Measurements from ENCODE around the gene TFPT. TPM values are rescaled to one million over a fixed set of nuclear protein-coding genes. Genes with fewer than 3 reads are reported as not detected.

TFPT gene
- 10 to 100 TPM in 2 of 4 donors, 1 to 10 TPM in 1, under 1 TPM in 1; 0.88 to 37.1 (median 9.9) TPM for total RNA-seq

GRCh38 chr19:54115109-54116063 lies at the start of gene TFPT, which contains the start of gene PRPF31:
Gene TFPT, minus strand, starts transcription at chr19:54115657. Its CDS starts 388 bp downstream, at chr19:54115269.
Gene PRPF31, plus strand, starts transcription at chr19:54115754. Its CDS starts 2,525 bp downstream, at chr19:54118279.
- Histone ChIP-seq H3K36me3 (no peaks in the 10 kb centered on the region), H3K27me3 (no peaks in the 10 kb centered on the region), H3K4me1 (peaks cover 6 to 9% of the 10 kb centered on the region in 2 donors), H3K27ac (peak within 1 kb of the TSS; percentile 90 to 94), H3K4me3 (peak within 1 kb of the TSS; percentile 69 to 96), H3K9me3 (no peaks in the 10 kb centered on the region)
- peak; percentile 96 to 99 for DNase-seq
- no peak for TF ChIP-seq CTCF (IDR thresholded peaks at IDR 0.05)
- TF ChIP-seq POLR2A (IDR thresholded peaks at IDR 0.05), result peak in 1 of 2 donors; percentile 59
- intact Hi-C loops (cut with DNase I; ENCODE audit: low total_unique reads), result no loop called here

- H3K36me3 ChIP-seq, result no peaks in the 10 kb centered on the region
- intact Hi-C loops (cut with DNase I; ENCODE audit: low total_unique reads), result no loop called here
- no peak for TF ChIP-seq CTCF (IDR thresholded peaks at IDR 0.05)
- no peak for TF ChIP-seq POLR2A (IDR thresholded peaks at IDR 0.05)
Observed at GRCh38 chr19:54165222-54165621, 49.8 kb upstream of the TFPT start.

GRCh38 chr19:54164369-54165068 lies 49.1 kb upstream of the TFPT start:
- Histone ChIP-seq H3K27me3 (no peaks in the 10 kb centered on the region), H3K36me3 (no peaks in the 10 kb centered on the region), H3K9me3 (no peaks in the 10 kb centered on the region), H3K4me1 (no peaks in the 10 kb centered on the region), H3K27ac (no peak overlapping the region), H3K4me3 (no peak overlapping the region)
- TF ChIP-seq POLR2A (IDR thresholded peaks at IDR 0.05), result no peak
- peak in 1 of 2 donors; percentile 61 for DNase-seq
- intact Hi-C loops (cut with DNase I; ENCODE audit: low total_unique reads), result no loop called here

More at GRCh38 chr19:54165222-54165621, 49.8 kb upstream of the TFPT start:
- H3K27ac ChIP-seq, result no peak overlapping the region
- DNase-seq, result no peak
- H3K27me3 ChIP-seq, result no peaks in the 10 kb centered on the region
- H3K9me3 ChIP-seq, result no peaks in the 10 kb centered on the region
- no peak overlapping the region for H3K4me3 ChIP-seq
- H3K4me1 ChIP-seq, result no peaks in the 10 kb centered on the region

- peaks cover 0 to 4% of the 10 kb centered on the region in 2 donors for H3K4me1 ChIP-seq
- intact Hi-C loops (cut with DNase I; ENCODE audit: low total_unique reads), result no loop called here
Observed at GRCh38 chr19:54162884-54163283, 47.4 kb upstream of the TFPT start.

More at GRCh38 chr19:54162884-54163283, 47.4 kb upstream of the TFPT start:
- Histone ChIP-seq H3K4me3 (no peak overlapping the region), H3K36me3 (no peaks in the 10 kb centered on the region), H3K9me3 (no peaks in the 10 kb centered on the region), H3K27me3 (no peaks in the 10 kb centered on the region), H3K27ac (no peak overlapping the region)
- no peak for DNase-seq
- no peak for TF ChIP-seq CTCF (IDR thresholded peaks at IDR 0.05)
- no peak for TF ChIP-seq POLR2A (IDR thresholded peaks at IDR 0.05)

All from uterus (tissue), 4 donors.